ENCODE results near the gene UBE2QL1. TPM values are rescaled to one million over a fixed set of nuclear protein-coding genes. Genes with fewer than 3 reads are reported as not detected.

Gene UBE2QL1
- total RNA-seq, 1 experiment from 2014 or later = 0.11 TPM

DNA sequence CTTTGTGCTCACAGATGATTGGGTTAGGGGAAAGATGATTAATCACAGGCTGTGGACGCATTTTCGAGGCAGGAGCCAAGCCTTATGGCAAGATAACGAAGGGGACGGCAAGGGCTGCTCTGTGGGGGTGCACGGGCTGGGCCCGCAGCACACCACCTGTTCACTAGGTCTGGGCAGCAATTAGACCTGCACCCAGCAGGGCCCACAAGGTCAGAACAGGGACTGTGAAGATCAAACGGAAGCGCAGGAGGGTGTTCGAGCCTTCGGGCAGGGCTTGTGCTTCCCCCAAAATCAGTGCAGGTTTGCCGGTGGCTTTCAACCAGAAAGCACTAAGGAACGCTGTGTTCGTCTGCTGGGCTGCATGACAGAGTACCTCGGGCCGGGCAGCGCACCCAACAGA is 73.7 kb downstream of the UBE2QL1 start:
- no peak overlapping the region for H4K5ac ChIP-seq (ENCODE audit: insufficient read length, low read depth, low read length)

More for the DNA sequence above, 73.7 kb downstream of the UBE2QL1 start:
- no peaks in the 10 kb centered on the region; a peak in 1 of 7 replicates for H3K36me3 Mint-ChIP-seq (ENCODE audit: insufficient read depth in 1 of 3, low read depth in 3 of 3)
- H3K9me3 ChIP-seq (ENCODE audit: control insufficient read depth, low read depth, low read length) = no peaks in the 10 kb centered on the region
- no peak overlapping the region for H3K56ac ChIP-seq (ENCODE audit: insufficient read length, low read depth, low read length)
- H3K27ac ChIP-seq (ENCODE audit: insufficient read length, low read depth, low read length) = no peak overlapping the region
- no peak overlapping the region for H2BK5ac ChIP-seq (ENCODE audit: insufficient read length, low read length)
- no peak overlapping the region for H2AFZ ChIP-seq (ENCODE audit: low read length)
- no peak overlapping the region for H3K18ac ChIP-seq (ENCODE audit: insufficient read length, low read depth, low read length)
- H2BK15ac ChIP-seq (ENCODE audit: low read depth, low read length) = no peak overlapping the region
- WGBS (ENCODE audit: extremely low coverage, insufficient read length, low lambda C conversion rate) = no CpG with 5 or more reads among the region's 16 CpGs
- no peak overlapping the region for H3K14ac ChIP-seq (ENCODE audit: insufficient read depth, low read length)
- peaks cover 0 to 3% of the 10 kb centered on the region in 2 experiments; a peak in 1 of 5 replicates for H3K9me3 Mint-ChIP-seq
- H3K79me2 ChIP-seq (ENCODE audit: insufficient read depth, low read length) = no peaks in the 10 kb centered on the region
- H3T11ph ChIP-seq (ENCODE audit: low read length) = no peak overlapping the region
- no peak overlapping the region for H3K4ac ChIP-seq (ENCODE audit: low read depth, low read length)
- peaks cover 22% of the 10 kb centered on the region for H3K27me3 Mint-ChIP-seq (ENCODE audit: low read depth)
- no peaks in the 10 kb centered on the region for H3K4me1 ChIP-seq (ENCODE audit: insufficient read depth, low read length)
- no peaks in the 10 kb centered on the region for H3K27me3 ChIP-seq (ENCODE audit: insufficient read depth, low read length)
- no peak overlapping the region for H4K8ac ChIP-seq (replicated peaks; ENCODE audit: insufficient read length, low read depth, low read length)
- no peak overlapping the region for H4K91ac ChIP-seq (ENCODE audit: insufficient read length, low read depth, low read length)
- H2BK12ac ChIP-seq (ENCODE audit: insufficient read length, low read depth, low read length) = no peak overlapping the region
- H3K79me1 ChIP-seq (ENCODE audit: insufficient read depth, low read depth, low read length, poor library complexity, severe bottlenecking) = no peaks in the 10 kb centered on the region
- H3K27ac Mint-ChIP-seq = peak overlapping the region in 1 of 3 experiments; percentile 51; a peak in 2 of 7 replicates
- H3K4me1 Mint-ChIP-seq = peaks cover 0 to 6% of the 10 kb centered on the region in 2 experiments
- H4K20me1 ChIP-seq (ENCODE audit: control insufficient read depth, insufficient read depth, insufficient read length) = no peaks in the 10 kb centered on the region
- no peak overlapping the region for H2AK5ac ChIP-seq (ENCODE audit: insufficient read length, low read length)
- no peak overlapping the region for H3K9ac ChIP-seq (ENCODE audit: extremely low read depth, insufficient read length, low read length)
- H3K23me2 ChIP-seq (ENCODE audit: insufficient read length, low read depth, low read length, poor library complexity, severe bottlenecking) = no peaks in the 10 kb centered on the region
- DNase-seq = no peak
- no peak overlapping the region for H3K4me2 ChIP-seq (ENCODE audit: insufficient read depth, insufficient read length, low read length)
- H3K4me3 Mint-ChIP-seq = no peak overlapping the region
- no peak overlapping the region for H2BK120ac ChIP-seq (ENCODE audit: low read depth, low read length, poor library complexity, severe bottlenecking)
- TF ChIP-seq, protein P1, sequence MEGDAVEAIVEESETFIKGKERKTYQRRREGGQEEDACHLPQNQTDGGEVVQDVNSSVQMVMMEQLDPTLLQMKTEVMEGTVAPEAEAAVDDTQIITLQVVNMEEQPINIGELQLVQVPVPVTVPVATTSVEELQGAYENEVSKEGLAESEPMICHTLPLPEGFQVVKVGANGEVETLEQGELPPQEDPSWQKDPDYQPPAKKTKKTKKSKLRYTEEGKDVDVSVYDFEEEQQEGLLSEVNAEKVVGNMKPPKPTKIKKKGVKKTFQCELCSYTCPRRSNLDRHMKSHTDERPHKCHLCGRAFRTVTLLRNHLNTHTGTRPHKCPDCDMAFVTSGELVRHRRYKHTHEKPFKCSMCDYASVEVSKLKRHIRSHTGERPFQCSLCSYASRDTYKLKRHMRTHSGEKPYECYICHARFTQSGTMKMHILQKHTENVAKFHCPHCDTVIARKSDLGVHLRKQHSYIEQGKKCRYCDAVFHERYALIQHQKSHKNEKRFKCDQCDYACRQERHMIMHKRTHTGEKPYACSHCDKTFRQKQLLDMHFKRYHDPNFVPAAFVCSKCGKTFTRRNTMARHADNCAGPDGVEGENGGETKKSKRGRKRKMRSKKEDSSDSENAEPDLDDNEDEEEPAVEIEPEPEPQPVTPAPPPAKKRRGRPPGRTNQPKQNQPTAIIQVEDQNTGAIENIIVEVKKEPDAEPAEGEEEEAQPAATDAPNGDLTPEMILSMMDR (conservative IDR thresholded peaks at IDR 0.05) = no peak
- no peak overlapping the region for H2BK20ac ChIP-seq (ENCODE audit: low read depth, low read length, poor library complexity, severe bottlenecking)
- H3K23ac ChIP-seq (ENCODE audit: insufficient read length, low read depth, low read length) = no peak overlapping the region
